ENCODE data around the gene MBD6. TPM values are rescaled to one million over a fixed set of nuclear protein-coding genes. Genes with fewer than 3 reads are reported as not detected.

Gene MBD6
- total RNA-seq, 1 experiment from 2014 or later: 66.8 TPM

GRCh38 chr12:57558864-57559263 is 36.2 kb downstream of the MBD6 start:
- H3K14ac ChIP-seq (ENCODE audit: insufficient read depth, low read length): no peak overlapping the region
- H4K5ac ChIP-seq (ENCODE audit: insufficient read length, low read depth, low read length): no peak overlapping the region
- H3K9ac ChIP-seq (ENCODE audit: extremely low read depth, insufficient read length, low read length): no peak overlapping the region
- H3T11ph ChIP-seq (ENCODE audit: low read length): no peak overlapping the region
- no peak overlapping the region for H4K8ac ChIP-seq (replicated peaks; ENCODE audit: insufficient read length, low read depth, low read length)
- TF ChIP-seq CTCF (conservative IDR thresholded peaks at IDR 0.05): no peak
- H2AK5ac ChIP-seq (ENCODE audit: insufficient read length, low read length): no peak overlapping the region
- H2BK20ac ChIP-seq (ENCODE audit: low read depth, low read length, poor library complexity, severe bottlenecking): no peak overlapping the region
- Mint-ChIP-seq H3K4me1 (peaks cover 7 to 11% of the 10 kb centered on the region in 2 experiments), H3K27ac (no peak overlapping the region), H3K27me3 (ENCODE audit: low read depth) (no peaks in the 10 kb centered on the region), H3K4me3 (no peak overlapping the region), H3K36me3 (ENCODE audit: insufficient read depth in 1 of 3, low read depth in 3 of 3) (peaks cover 5 to 11% (median 11%) of the 10 kb centered on the region in 3 experiments; a peak in 6 of 7 replicates), H3K9me3 (no peaks in the 10 kb centered on the region)
- peaks cover 3% of the 10 kb centered on the region for H3K79me1 ChIP-seq (ENCODE audit: insufficient read depth, low read depth, low read length, poor library complexity, severe bottlenecking)
- H3K79me2 ChIP-seq (ENCODE audit: insufficient read depth, low read length): peaks cover 3% of the 10 kb centered on the region; the same call in 1 of the 2 replicates
- H4K91ac ChIP-seq (ENCODE audit: insufficient read length, low read depth, low read length): no peak overlapping the region
- H3K23me2 ChIP-seq (ENCODE audit: insufficient read length, low read depth, low read length, poor library complexity, severe bottlenecking): no peaks in the 10 kb centered on the region
- no peak overlapping the region for H3K4me2 ChIP-seq (ENCODE audit: insufficient read depth, insufficient read length, low read length)
- no peak overlapping the region for H2BK5ac ChIP-seq (ENCODE audit: insufficient read length, low read length)
- no peak overlapping the region for H2BK15ac ChIP-seq (ENCODE audit: low read depth, low read length)
- H4K20me1 ChIP-seq (ENCODE audit: control insufficient read depth, insufficient read depth, insufficient read length): no peaks in the 10 kb centered on the region
- no peak for DNase-seq
- H3K9me3 ChIP-seq (ENCODE audit: control insufficient read depth, low read depth, low read length): no peaks in the 10 kb centered on the region
- no CpG with 5 or more reads among the region's 4 CpGs for WGBS (ENCODE audit: extremely low coverage, insufficient read length, low lambda C conversion rate)
- H3K4me1 ChIP-seq (ENCODE audit: insufficient read depth, low read length): no peaks in the 10 kb centered on the region
- no peak overlapping the region for H3K18ac ChIP-seq (ENCODE audit: insufficient read length, low read depth, low read length)
- no peak overlapping the region for H2BK120ac ChIP-seq (ENCODE audit: low read depth, low read length, poor library complexity, severe bottlenecking)
- H3K23ac ChIP-seq (ENCODE audit: insufficient read length, low read depth, low read length): no peak overlapping the region
- H2AFZ ChIP-seq (ENCODE audit: low read length): no peak overlapping the region
- no peak overlapping the region for H3K56ac ChIP-seq (ENCODE audit: insufficient read length, low read depth, low read length)
- no peak overlapping the region for H2BK12ac ChIP-seq (ENCODE audit: insufficient read length, low read depth, low read length)
- no peaks in the 10 kb centered on the region for H3K27me3 ChIP-seq (ENCODE audit: insufficient read depth, low read length)
- no peak overlapping the region for H3K4ac ChIP-seq (ENCODE audit: low read depth, low read length)
- H3K27ac ChIP-seq (ENCODE audit: insufficient read length, low read depth, low read length): no peak overlapping the region

All from H9 (cell line).